Measurements from ENCODE around the gene ATP4A.

The ATP4A gene

DNA sequence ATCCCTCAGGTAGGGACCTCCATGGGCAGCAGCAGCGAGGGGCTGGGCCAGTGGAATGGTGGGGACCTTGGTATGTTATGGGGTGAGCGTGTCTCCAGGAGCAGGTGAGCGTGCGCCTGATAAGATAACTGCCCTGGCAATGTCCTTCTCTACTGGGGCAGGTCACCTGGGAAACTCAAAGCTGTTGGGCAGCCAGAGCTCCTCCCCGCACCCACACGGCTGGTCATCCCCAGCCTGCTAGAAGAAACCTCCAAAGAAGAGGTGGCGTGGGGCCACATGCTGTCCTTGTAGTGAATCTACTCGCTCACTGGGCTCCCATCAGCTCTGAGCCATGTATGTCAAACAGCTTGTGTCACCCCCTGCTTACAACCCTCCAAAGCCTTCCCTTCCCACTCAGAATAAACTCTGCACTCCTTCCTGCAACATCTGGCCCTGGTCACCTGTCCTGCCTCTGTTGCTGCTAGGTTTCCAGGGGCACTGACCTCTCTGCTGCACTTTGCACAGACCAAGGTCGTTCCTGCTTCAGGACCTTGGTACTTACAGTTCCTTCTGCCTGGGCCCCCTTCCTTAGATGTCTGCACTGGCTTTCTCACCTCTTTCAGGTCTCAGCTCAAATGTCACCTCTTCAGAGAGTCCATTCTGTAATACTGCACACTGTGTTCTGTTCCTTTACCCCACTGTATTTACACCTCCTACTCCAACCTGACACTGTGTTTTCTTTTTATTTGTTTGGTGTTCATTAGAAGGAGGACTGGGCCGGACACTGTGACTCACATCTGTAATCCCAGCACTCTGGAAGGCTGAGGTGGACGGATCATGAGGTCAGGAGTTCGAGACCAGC, 1.8 kb upstream of the ATP4A start:
- FAIRE-seq: no peak

DNA sequence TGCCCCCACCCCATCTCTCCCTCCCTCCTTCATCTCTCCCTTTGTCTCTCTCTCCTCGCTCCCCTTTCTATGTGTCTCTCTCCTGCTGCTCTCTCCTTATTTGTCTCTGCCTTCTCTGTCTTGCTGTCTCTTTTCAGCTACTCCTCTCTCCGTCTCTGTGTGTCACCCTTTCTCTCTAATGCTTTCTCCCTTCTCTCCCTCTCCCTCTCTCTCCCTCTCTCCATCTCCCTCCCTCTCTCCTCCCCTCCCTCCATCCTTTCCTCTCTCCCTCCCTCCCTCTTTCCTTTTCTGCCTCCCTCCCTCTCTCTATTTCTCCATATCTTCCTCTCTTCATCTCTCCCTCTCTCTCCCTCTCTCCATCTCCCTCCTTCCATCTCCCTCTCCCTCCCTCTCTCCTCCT, 682 bp downstream of the ATP4A start:
- FAIRE-seq: no peak

DNA sequence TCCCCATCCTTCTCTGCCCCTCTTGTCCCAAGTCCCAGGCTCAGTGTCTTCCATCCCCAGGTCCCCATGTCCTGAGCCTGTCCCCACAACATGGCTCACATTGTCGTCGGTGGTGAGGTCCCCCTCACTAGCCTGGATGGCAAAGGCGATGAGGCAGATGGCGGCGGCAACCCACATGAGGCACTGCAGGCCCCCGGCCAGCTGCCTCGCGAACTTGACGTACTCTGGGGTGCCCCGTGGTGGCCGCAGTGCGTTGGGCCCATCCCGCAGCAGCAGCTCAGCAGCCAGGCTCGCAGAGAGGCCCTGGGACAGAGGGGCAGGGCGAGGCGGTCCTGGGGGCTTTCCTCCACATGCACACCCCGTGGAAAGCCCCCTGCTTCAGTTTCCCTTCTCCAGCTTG, 1.1 kb downstream of the ATP4A start:
- FAIRE-seq: no peak

DNA sequence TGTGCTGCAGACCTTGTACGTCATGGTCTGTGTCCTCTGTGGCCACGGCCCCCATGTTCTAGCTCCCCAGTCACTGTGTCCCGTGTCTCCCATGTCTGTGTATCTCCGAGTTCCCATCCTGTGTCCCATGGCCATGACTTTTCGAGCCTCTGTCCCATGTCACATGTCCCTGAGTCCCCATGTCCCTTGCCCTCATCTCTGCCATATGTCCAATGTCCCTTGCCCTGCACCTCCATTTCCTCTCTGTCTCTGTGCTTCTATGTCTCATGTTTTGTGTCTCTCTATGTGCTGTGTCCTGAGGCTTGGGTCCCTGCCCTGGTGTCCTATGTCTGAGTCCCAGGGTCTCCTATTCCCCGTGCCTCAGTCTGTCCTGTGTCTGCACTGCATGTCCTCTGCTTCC, 2.0 kb downstream of the ATP4A start:
- no peak for FAIRE-seq

DNA sequence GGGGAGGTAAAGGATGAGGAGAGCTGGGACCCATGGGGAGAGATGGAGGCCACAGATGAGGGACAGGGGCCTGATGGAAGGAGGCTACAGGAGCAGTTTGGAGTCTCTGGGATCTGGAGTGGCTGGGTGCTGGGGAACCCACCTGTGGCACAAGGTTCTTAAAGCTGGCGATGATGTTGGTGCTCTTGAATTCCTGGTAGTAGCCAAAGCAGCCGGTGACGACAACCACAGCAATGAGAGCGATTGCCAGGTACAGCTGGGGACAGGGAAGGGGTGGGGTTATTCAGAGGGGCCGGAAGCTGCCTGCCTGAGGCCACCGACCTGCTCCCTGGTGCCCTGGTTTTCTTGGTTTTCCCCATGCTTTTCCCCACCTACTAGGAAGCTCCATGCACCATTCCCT, 2.8 kb downstream of the ATP4A start:
- no peak for FAIRE-seq

DNA sequence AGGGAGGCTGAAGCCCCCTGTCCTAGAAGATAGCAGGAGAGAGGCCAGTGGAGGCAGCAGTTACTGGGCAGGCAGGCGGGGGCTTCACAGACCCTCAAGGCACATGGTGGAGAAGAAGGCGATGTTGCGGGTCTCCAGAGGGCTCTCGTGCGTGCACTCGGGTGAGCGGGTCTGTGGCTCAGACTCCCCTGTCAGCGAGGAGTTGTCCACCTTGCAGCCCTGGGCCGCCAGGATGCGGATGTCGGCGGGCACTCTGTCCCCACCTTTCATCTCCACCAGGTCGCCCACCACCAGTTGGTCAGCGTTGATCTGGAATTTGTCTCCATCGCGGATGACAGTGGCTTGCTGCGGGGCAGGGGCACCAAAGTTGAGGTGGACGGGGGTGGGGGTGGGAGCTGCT, 3.2 kb downstream of the ATP4A start:
- no peak for FAIRE-seq

DNA sequence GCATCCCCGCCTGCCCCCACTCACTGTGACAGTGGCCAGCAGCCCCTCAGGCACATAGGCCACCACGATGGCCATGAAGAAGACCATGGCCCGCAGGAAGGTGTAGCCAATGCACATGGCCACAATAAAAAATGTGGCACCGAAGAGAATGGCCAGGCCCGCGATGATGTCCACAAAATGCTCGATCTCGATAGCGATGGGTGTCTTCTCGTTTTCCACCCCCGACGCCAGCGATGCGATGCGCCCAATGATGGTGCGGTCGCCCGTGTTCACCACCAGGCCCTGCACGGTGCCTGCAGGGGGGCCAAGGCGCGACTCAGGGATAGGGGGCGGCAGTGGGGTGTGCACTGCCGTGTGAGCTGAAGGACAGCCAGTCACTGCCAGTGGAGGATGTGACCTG, 3.7 kb downstream of the ATP4A start:
- FAIRE-seq: no peak

DNA sequence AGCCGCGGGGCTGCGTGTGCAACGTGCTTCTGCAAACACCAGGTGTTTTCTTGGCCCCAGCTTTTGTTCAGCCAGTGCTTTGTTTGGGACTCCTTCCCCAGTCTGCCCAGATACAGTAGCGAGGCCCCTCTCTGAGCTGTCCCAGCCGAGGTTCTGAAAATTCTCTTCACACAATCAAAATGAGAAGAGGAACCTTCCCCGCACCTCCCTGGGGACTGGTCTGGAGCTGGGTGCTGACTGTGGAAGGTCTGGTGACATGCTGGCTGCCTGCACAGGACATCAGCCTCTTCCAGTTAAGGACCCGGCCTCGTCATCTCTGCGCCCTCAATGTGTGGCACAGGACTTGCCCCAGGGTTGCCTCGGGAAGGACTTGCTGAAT, 4.2 kb downstream of the ATP4A start:
- FAIRE-seq: no peak

DNA sequence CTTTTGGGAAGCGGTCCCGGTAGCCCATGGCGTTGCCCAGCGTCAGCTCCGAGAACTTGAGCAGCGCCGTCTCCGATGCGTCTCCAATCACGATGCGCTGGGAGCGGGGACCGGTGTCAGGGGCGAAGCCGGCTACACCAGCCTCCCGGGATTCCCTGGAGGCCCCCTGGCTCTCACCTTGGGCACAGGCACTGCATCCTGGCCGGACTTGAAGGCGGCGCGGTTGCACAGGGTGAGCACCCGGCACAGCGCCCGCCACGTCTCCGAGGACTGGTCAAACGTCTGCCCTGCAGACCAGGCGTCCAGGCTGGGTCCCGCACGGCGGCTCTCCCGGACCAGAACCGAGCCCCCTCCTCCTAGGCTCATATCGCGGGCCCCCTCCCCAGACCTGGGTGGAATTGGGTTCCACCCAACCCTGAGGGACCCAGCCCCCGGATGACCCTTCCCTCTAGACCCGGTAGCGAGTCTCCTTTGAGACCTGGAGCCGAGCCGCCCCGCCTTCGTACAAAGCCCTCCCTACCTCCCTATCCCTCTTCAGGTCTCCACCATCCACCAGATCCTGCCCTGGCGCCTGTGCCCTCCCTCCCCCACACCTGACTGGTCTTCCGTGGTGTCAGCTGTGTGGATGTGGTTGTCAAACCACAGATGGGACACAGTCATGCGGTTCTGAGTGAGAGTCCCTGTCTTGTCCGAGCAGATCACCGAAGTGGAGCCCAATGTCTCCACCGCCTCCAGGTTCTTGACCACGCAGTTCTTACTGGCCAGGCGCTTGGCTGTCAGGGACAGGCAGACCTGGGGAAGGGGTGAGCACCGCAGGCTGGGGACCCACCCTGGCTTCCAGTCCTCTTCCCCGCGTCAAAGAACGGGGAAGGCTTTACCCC, 4.8 kb downstream of the ATP4A start:
- FAIRE-seq: no peak

DNA sequence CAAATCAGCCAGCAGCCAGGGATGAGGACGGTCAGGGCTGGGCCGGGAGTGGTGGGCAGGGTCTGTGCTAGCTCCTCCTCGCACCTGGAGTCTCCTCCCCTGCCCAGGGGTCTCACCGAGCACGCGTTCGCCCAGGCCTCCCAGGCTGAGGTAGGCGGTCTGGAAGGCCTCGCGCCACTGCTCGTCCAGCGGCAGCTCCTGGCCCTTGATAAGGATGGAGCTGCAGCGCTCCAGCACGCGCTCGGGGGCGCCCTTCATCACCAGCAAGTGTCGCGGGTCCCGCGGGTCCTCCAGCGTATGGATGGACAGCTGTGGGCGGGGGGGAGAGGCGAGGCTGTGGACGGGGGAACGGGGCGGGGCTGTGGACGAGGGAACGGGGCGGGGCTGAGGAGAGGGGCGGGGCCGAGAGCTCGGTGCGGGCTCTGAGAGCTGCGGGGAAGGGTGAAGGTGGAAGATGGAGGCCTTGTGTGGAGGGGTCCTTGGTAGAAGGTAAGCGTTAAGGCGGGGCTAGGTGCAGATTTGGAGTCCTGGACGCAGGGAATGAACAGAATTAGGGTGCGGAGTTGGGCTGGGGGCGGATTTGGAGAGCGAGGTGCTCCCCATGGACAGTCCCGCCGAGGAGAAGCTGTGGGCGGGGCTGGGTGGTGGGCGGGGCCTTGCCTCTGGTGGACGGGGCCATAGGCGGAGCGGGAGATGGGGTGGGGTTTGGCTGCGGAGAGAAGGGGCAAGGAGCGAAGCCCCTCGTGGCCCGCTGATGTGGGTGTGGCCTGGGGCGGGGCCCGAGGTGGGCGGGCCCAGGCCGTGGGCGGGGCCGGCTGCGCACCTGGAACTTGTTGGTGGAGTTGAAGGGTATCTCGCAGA, 5.7 kb downstream of the ATP4A start:
- FAIRE-seq: no peak

DNA sequence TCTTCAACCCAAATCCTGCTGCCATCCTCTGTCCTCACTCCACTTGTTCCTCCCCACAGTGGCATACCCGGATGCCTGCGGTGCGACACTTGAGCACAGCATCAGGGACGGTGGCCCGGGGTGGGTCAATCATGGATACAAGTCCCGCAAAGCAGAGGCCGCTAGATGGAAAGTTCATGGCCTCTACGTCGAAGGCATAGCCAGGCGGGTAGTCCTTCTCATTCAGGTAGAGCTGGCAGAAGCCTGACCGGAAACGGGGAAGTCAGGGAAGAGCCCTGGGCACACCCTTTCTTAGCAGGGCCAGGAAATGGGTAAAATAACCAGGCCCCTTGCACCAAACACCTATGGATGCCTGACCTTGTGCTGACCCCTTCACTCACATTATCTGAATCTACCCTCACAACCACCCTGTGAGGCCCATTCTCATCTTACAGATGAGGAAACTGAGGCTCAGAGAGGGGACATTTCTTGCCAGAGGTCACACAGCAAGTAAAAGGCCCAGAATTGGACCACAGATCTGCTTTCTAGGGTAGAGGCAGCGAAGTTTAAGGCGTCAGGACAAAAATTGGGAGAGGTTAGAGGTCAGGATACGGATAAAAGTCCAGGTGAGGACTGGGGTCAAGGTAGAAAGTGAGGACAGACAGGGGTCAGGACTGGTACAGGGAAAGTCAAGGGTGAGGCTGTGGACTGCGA, 6.5 kb downstream of the ATP4A start:
- FAIRE-seq: no peak

DNA sequence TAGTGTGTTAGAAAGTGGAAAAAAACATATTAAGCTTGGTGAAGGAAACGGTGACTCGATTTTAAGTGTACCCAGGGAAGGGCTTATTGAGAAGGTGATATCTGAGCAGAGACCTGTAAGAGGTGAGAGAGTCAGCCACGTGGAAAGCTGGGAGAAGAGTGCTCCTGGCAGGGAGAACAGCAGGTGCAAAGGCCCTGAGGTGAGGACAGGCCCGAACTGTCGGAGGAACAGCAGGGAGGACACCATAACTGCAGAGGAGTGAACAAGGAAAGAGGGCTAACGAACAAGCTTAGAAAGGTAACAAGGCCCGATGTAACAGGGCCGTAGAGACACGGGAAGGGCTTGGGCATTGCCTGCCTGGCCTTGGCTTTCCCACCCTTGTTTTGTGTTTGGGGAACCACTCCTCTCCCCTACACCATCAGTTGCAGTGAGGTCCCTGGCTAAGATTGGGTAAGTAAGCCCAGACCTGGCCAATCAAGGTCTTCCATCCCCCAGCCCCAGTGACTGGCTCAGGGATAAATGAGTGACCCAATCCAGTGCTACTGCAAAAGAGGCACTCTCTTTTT, 7.3 kb downstream of the ATP4A start:
- FAIRE-seq: no peak

DNA sequence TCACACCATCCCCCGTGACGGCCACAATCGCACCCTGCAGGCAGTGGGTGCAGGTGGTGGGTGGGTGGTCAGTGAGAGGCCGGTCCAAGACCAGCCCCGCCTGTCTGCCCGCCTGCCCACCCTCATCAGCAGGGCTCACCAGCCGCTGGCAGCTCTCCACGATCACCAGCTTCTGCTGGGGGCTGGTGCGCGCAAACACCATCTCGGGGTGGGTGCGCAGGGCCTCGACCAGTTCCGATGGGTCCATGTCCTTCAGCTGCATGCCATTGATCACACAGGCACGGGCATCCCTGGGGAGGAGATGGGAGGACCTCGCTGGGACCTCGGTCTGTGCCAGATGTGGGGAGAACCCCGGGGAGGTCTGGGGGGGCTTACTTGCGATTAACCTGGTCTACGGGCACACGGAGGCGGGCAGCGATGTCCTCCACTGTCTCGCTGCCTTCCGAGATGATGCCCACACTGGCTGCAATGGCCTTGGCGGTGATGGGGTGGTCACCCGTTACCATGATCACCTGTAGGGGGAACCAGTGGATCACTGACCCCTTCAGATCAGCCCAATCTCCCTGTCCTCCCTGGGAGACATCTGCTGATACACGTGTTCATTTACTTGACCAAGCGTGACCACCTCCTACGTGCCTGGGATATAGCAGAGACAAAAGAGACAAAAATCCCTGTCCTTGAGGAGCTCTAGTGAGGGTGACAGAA, 8.0 kb downstream of the ATP4A start:
- no peak for FAIRE-seq

DNA sequence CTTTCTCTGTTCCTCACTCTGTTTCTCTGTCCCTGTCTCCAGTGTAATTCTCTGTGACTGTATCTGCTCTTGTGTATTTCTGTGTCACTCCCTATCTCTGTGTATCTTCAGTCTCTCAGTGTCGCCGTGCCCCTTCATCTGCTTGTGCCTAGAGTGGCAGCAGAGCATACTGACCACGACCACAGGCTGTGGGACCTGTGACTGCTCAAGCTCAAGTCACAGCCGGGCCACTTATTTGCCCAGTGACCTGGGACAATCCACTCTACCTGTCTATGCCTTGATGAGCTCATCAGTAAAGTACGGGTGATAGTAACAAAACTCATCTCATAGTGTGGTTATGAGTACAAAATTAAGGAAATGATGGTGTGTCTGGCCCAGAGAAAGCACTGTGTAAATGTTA, 9.4 kb downstream of the ATP4A start:
- FAIRE-seq: no peak

DNA sequence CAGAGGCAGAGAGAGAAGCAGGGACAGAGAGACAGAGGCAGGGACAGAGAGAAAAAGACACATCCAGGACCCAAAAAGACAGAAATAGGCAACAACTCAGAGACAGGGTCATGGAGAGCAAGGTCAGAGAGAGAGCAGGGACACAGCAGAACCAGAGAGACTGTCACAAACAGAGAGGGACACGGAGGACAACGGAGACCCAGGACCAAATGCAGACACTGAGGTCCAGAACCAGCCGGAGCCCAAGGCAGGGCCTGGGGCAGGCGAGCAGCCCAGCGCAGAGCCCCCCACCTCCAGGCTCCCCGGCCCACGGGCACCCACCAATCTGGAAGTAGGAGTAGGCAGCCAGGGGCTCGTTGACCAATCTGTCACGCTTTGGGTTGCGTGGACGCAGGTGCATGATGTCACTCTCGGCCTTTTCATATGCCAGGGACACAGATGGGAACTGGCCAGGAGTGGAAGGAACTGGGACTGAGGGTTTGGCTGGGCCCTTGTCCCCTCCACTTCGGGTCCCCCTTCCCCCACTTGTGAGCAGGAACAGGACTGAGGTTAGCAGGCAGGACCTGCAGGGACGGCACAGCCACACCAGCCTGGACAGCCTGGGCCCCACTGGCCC, 10.0 kb downstream of the ATP4A start:
- no peak for FAIRE-seq

DNA sequence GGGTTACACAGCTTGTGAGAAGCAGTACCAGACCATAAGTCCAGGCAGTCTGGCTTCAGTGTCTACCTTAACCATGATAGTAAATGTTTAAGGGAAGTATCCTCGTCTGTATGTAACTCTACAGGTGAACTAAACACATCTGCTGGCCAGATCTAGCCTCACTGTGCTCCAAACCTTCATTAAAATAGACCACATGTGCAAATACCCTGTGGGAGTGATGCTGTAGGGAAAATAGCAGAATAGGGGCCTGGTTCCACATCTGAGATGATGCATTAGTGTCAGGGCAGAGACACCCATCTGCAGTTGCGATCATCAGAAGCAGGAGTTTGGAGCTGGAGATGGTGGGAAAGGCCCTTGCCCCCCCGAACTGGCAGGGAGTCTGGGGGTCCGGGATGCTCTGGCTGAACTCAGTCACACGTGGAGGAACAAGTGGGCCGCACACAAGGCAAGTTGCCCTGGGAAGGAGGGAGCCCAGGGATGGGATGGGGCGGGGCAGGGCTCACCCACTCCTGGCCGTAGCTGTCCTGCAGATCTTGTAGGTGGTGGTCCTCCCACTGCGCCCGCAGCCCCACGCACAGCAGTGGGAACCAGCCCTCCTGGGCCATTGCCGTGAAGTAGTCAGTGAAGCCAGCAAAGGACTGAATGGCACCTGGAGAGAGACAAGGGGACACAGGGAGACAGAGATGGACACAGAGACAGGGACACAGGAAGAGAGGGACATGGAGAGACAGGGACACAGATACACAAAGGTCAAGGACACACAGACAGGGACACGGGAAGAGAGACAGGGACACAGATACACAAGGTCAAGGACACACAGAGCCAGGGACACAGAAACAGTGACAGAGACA, 10.7 kb downstream of the ATP4A start:
- FAIRE-seq: no peak

DNA sequence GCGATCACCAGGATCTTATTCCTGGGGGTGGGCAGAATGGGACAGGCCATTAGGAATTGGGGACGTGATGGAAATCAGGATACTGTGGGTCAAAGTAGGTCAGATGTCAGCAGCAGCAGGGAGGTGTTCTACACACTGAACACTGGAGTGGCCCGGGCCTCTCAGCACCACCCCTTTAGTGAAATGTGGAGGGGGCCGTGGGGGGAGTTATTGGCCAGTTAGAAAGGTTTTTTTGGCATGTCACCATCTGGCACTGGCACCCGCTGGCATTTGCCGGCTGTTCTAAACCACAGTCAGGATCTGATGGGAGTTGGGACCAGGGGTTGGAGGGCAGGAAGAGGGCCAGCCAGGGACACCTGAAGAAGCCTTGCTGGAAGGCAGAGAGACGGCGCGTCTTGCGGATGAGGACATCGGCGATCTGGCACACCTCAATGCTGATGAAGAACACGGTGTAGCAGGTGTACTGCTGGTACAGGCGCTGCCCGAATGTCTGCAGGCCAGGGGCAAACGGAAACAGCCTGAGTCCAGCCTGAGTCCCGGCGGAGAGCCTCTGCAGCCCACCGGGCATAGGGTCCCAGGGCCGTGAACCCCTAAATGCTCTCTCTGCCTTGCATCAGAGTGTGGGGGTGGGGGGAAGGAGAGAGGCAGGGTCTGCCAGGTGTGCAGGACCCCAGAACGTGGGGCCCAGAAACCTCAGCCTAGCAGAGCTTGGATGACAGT, 12.2 kb downstream of the ATP4A start:
- no peak for FAIRE-seq

DNA sequence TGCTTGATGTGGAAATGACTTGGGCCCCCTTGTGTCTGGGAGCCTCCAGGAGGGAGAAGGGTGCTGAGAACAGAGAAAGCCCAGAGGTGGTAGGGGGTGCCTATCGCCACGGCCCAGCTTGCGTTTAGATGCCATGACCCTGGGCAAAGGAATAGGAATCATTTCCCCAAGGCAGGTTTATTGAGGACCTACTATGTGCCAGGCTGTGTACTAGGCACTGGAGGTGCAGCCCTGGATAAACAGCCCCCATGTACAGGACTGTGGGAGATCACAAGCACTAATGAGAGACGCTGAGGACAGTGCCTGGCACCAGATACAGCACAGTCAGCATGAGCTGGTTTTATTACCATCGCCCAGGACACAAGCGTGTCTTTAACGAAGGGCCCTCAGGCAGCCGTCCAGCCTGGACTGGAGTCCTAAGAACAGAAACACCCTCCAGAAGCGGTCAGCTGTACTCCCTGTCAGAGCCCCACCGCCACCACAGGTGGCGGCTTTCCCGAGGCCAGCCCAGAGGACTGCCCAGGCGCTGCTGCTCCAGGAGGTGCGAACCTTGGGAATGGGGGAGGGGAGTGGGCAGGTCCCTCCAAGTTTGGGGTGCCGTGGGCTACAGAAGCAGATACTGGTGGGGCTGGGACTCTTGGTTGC, 13.5 kb downstream of the ATP4A start:
- no peak for FAIRE-seq

Data from colon (tissue), 2 donors.